NCI-H446 (cell line): Measurements from ENCODE around the gene SMG6.
"Not testable (repeated sequence)": the region's sequence is repeated elsewhere in the genome, so short reads cannot be mapped to it uniquely, and the experiment has no call there.

Source experiments
- DNase-seq, 2 experiments: peaks; one replicate each; lab custom pipeline; 2025; lab: John Stamatoyannopoulos, UW

Gene SMG6

GRCh38 chr17:2144701-2145100 is 158.9 kb downstream of the SMG6 start:
- DNase-seq, result no peak

- DNase-seq, result no peak
Observed at GRCh38 chr17:2143332-2143731, 160.3 kb downstream of the SMG6 start.

GRCh38 chr17:2142682-2143081 is 160.9 kb downstream of the SMG6 start:
- DNase-seq, result not testable (repeated sequence)

- no peak for DNase-seq
Observed at GRCh38 chr17:2140683-2141082, 162.9 kb downstream of the SMG6 start.

GRCh38 chr17:2138761-2139160 is 164.8 kb downstream of the SMG6 start:
- peak in 1 of 2 experiments; percentile 11 for DNase-seq

GRCh38 chr17:2138318-2138717 is 165.3 kb downstream of the SMG6 start:
- DNase-seq, result no peak

GRCh38 chr17:2137342-2138098 is 166.1 kb downstream of the SMG6 start:
- peak in 1 of 2 experiments; percentile 7 for DNase-seq

GRCh38 chr17:2136241-2136640 is 167.3 kb downstream of the SMG6 start:
- DNase-seq, result no peak

- no peak for DNase-seq
Observed at GRCh38 chr17:2128011-2128410, 175.6 kb downstream of the SMG6 start.

- no peak for DNase-seq
Observed at GRCh38 chr17:2125013-2125535, 178.5 kb downstream of the SMG6 start.

GRCh38 chr17:2124391-2124790 is 179.2 kb downstream of the SMG6 start:
- no peak for DNase-seq

- no peak for DNase-seq
Observed at GRCh38 chr17:2123375-2124251, 180.0 kb downstream of the SMG6 start.

GRCh38 chr17:2122641-2123302 is 180.8 kb downstream of the SMG6 start:
- peak in 1 of 2 experiments; percentile 41 for DNase-seq

GRCh38 chr17:2120586-2121335 is 182.8 kb downstream of the SMG6 start:
- DNase-seq, result no peak

- DNase-seq, result no peak
Observed at GRCh38 chr17:2113279-2113622, 190.3 kb downstream of the SMG6 start.

GRCh38 chr17:2111691-2112090 is 191.9 kb downstream of the SMG6 start:
- DNase-seq, result no peak

GRCh38 chr17:2110436-2110835 is 193.1 kb downstream of the SMG6 start:
- DNase-seq, result no peak

GRCh38 chr17:2108170-2108569 is 195.4 kb downstream of the SMG6 start:
- no peak for DNase-seq

GRCh38 chr17:2107506-2107905 is 196.1 kb downstream of the SMG6 start:
- peak; percentile 40 to 83 for DNase-seq

GRCh38 chr17:2107050-2107449 is 196.5 kb downstream of the SMG6 start:
- DNase-seq, result no peak

- no peak for DNase-seq
Observed at GRCh38 chr17:2106308-2106955, 197.2 kb downstream of the SMG6 start.
